Measurements from ENCODE around the gene FOXJ3.

DNA sequence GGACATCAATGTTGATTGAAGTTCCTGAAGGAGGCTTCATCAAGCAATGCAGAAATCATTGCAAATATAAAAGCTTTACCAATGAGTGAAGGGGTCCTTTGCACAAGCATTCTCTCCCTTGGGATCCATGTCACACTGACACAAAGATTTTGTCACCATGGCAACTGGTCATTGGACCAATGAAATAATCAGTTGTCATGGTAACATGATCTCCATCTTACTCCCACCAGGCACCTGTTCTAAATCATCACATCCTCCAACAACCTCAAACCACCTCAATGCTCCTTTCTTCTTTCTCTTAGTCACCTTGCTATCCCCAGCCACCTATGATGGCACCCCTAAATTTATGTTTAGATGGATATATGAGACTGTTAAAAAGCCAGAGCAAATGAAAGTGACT lies 13.5 kb upstream of the FOXJ3 start:
- TF ChIP-seq, protein P1, sequence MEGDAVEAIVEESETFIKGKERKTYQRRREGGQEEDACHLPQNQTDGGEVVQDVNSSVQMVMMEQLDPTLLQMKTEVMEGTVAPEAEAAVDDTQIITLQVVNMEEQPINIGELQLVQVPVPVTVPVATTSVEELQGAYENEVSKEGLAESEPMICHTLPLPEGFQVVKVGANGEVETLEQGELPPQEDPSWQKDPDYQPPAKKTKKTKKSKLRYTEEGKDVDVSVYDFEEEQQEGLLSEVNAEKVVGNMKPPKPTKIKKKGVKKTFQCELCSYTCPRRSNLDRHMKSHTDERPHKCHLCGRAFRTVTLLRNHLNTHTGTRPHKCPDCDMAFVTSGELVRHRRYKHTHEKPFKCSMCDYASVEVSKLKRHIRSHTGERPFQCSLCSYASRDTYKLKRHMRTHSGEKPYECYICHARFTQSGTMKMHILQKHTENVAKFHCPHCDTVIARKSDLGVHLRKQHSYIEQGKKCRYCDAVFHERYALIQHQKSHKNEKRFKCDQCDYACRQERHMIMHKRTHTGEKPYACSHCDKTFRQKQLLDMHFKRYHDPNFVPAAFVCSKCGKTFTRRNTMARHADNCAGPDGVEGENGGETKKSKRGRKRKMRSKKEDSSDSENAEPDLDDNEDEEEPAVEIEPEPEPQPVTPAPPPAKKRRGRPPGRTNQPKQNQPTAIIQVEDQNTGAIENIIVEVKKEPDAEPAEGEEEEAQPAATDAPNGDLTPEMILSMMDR (IDR thresholded peaks at IDR 0.05), result no peak
- TF ChIP-seq POLR2A (IDR thresholded peaks at IDR 0.05), result no peak
